ENCODE results near the gene RNF115. TPM values are rescaled to one million over a fixed set of nuclear protein-coding genes. Genes with fewer than 3 reads are reported as not detected.
"Not testable (repeated sequence)": the region's sequence is repeated elsewhere in the genome, so short reads cannot be mapped to it uniquely, and the experiment has no call there.

Gene RNF115
- total RNA-seq, 1 donor: 16.4 TPM

- no peak for TF ChIP-seq CTCF (IDR thresholded peaks at IDR 0.05; ENCODE audit: insufficient read depth, low read depth, low read length)
- DNase-seq (ENCODE audit: low read depth): peak; percentile 35
- no peak overlapping the region for H3K4me3 ChIP-seq (ENCODE audit: low read depth, low read length)
These were observed 46.3 kb downstream of the RNF115 start for GRCh38 chr1:145777357-145778145.

DNA sequence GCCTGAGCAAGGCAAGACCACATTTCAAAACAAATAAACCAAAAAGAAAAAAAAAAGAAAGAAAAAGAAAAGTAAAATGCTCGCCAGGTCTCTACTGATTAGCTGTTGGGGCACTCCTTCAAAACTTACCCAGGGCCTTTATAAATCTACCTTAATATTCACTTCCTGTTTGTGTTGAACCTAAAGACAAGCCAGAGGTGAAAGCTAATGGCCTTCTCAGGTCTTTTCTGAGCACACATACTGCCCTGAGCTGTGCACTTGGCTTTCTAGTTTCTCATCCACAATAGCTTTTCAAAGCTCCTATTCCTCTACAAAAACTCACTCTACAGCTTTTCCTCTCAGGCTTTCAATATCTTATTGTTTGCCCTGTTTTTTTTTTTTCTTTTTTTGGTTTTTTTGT lies 50.5 kb downstream of the RNF115 start:
- DNase-seq (ENCODE audit: low read depth): no peak
- H3K4me3 ChIP-seq (ENCODE audit: low read depth, low read length): no peak overlapping the region
- no peak for TF ChIP-seq CTCF (IDR thresholded peaks at IDR 0.05; ENCODE audit: insufficient read depth, low read depth, low read length)

GRCh38 chr1:145771056-145771455 lies 52.8 kb downstream of the RNF115 start:
- no peak for DNase-seq (ENCODE audit: low read depth)
- no peak overlapping the region for H3K4me3 ChIP-seq (ENCODE audit: low read depth, low read length)
- TF ChIP-seq CTCF (IDR thresholded peaks at IDR 0.05; ENCODE audit: insufficient read depth, low read depth, low read length): no peak

DNA sequence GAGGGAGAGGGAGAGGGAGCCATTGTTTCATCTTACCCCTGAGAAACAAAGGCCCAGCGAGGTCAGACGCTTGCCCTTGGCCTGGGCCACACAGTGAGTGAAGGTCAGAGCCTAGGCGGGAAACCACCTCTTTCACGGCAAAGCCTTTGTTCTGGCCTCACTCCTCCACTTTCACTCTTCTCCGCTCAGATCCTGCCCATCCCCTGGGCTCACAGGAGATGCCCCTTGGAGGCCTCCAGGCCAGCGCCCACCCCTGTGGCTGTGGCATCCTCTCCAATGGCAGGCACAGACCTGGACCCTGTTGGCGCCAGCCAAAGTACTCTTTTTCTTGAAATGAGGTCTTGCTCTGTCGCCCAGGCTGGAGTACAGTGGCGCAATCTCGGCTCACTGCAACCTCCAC lies 55.9 kb downstream of the RNF115 start:
- not testable (repeated sequence) for DNase-seq (ENCODE audit: low read depth); H3K4me3 ChIP-seq (ENCODE audit: low read depth, low read length)

GRCh38 chr1:145766926-145767325 lies 57.0 kb downstream of the RNF115 start:
- not testable (repeated sequence) for H3K4me3 ChIP-seq (ENCODE audit: low read depth, low read length); DNase-seq (ENCODE audit: low read depth)

GRCh38 chr1:145765585-145766360 lies 58.1 kb downstream of the RNF115 start:
- DNase-seq (ENCODE audit: low read depth); H3K4me3 ChIP-seq (ENCODE audit: low read depth, low read length): not testable (repeated sequence)

DNA sequence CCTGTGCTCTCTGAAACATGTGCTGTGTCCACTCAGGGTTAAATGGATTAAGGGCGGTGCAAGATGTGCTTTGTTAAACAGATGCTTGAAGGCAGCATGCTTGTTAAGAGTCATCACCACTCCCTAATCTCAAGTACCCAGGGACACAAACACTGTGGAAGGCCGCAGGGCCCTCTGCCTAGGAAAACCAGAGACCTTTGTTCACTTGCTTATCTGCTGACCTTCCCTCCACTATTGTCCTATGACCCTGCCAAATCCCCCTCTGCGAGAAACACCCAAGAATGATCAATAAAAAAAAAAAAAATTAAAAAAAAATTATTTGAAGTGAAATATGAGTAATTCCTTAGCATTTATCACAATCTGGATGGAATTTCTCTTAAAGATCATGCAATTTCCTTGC lies 58.8 kb downstream of the RNF115 start:
- not testable (repeated sequence) for H3K4me3 ChIP-seq (ENCODE audit: low read depth, low read length); DNase-seq (ENCODE audit: low read depth)

DNA sequence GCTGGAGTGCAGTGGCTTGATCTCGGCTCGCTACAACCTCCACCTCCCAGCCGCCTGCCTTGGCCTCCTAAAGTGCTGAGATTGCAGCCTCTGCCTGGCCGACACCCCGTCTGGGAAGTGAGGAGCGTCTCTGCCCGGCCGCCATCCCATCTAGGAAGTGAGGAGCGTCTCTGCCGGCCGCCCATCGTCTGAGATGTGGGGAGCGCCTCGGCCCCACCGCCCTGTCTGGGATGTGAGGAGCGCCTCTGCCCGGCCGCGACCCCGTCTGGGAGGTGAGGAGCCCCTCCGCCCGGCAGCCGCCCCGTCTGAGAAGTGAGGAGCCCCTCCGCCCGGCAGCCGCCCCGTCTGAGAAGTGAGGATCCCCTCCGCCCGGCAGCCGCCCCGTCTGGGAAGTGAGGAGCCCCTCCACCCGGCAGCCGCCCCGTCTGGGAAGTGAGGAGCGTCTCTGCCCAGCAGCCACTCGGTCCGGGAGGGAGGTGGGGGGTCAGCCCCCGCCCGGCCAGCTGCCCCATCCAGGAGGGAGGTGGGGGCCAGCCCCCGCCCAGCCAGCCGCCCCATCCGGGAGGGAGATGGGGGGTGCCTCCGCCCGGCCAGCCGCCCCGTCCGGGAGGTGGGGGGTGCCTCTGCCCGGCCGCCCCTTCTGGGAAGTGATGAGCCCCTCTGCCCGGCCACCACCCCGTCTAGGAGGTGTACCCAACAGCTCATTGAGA lies 59.5 kb downstream of the RNF115 start:
- not testable (repeated sequence) for DNase-seq (ENCODE audit: low read depth); H3K4me3 ChIP-seq (ENCODE audit: low read depth, low read length)

DNA sequence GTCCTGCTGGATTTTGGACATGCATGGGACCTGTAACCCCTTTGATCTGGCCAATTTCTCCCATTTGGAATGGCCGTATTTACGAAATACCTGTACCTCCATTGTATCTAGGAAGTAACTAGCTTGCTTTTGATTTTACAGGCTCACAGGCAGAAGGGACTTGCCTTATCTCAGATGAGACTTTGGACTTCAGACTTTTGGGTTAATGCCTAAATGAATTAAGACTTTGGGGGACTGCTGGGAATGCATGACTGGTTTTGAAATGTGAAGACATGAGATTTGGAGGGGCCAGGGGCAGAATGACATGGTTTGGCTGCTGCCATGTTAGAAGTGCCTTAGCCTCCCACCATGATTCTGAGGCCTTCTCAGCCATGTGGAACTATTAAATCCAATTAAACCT lies 61.9 kb downstream of the RNF115 start:
- H3K4me3 ChIP-seq (ENCODE audit: low read depth, low read length); DNase-seq (ENCODE audit: low read depth): not testable (repeated sequence)

DNA sequence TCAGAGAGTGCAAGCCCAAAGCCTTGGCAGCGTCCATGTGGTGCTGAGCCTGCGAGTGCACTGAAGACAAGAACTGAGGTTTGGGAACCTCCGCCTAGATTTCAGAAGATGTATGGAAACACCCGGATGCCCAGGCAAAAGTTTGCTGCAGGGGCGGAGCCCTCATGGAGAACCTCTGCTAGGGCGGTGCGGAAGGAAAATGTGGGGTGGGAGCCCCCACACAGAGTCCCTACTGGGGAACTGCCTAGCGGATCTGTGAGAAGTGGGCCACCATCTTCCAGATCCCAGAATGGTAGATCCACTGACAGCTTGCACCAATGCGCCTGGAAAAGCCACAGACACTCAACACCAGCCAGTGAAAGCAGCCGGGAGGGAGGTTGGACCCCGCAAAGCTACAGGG lies 62.4 kb downstream of the RNF115 start:
- DNase-seq (ENCODE audit: low read depth); H3K4me3 ChIP-seq (ENCODE audit: low read depth, low read length): not testable (repeated sequence)

GRCh38 chr1:145760395-145760949 lies 63.4 kb downstream of the RNF115 start:
- not testable (repeated sequence) for DNase-seq (ENCODE audit: low read depth); H3K4me3 ChIP-seq (ENCODE audit: low read depth, low read length)

Measured in fibroblast of villous mesenchyme (primary cell).